GM19395 (cell line): ENCODE measurements around the gene CBX6.

ENCODE experiments used
- ATAC-seq: cut with Tn5 transposase; IDR thresholded peaks from one replicate; pipeline ENCODE4 v1.9.1; 2021; ENCODE audit warnings: mild to moderate bottlenecking, moderate library complexity; ENCODE audit not compliant: unreplicated experiment

Gene CBX6

DNA sequence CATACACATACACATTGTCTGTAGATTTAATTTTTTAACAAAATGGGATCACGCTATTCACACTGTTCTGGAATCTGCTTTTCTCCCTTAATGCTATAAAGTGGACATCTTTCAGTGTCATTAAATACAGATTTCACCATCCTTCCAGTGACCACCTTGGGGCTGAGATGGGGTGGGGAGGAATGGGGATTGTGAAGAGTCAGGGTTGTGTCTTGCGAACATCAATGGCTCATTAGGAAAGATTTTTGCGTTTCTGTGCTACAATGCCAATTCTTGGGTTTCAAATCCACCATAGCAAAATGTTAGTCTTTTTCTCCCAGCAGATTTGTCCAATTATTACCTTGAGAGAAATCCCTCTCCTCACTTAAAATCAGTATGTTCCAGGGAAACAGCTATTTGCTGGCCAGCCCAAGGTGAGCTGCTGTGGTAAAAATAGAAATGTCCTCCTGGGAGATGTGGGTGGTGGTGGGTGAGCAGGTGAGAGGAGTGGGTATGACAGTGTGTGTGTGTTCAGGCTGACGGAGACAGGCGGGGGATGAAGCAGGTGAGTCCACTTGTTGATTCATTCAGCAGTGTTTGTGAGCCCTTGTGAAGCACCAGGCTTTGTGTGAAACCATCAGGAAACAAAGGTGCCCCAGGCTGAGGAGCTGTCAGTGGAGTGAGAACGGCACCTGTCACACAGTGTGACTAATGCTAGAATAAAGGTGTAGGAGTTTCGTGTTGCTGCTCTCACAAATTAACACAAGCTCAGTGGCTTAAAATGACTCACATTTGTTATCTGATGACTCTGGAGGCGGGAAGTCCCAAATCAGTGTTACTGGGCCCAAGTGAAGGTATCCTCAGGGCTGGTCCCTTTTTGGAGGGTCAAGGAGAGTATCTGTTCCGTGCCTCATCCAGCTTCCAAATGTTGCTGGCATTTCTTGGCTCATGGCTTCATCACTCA lies 1.7 kb upstream of the CBX6 start:
- no peak for ATAC-seq

GRCh38 chr22:38872831-38873248 lies 824 bp upstream of the CBX6 start:
- no peak for ATAC-seq

DNA sequence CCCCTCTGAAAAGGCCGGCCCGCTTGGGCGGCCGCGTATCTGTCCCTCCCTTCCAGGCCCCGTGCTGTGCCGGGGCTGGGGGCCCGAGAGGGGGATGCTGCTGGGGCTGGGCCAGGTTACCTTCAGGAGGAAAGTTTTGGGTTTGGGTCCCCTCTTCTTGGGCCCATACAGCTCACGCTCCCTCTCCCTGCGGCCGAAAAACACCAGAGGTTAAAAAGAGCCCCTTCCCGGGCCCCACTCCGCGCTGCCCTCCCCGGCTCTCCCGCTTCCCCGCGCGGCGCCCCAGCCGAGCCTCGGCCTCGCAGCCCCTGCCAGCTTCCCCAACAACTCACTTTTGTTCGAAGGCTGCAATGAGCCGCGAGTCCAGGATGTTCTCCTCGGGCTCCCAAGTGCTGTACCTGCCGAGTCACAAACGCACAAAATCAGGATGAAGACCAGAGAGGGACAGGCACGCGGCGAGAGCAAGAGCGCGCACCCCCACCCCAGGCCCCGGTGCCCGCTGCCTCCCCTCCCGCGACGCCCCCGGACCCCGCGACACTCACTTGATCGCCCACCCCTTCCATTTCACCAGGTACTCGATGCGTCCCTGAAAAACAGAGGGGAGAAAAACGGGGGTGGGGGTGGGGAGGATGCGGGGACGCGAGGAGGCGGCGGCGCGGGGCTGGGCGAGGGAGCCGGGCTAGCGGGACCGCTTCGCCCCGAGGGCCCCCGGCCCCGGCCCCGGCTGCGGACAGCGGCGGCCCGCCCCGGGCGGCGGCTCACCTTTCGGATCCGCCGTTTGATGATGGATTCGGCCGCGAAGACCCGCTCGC lies 450 bp downstream of the CBX6 start:
- peak; percentile 10 for ATAC-seq

GRCh38 chr22:38870791-38871359 lies 1.1 kb downstream of the CBX6 start:
- ATAC-seq = no peak

DNA sequence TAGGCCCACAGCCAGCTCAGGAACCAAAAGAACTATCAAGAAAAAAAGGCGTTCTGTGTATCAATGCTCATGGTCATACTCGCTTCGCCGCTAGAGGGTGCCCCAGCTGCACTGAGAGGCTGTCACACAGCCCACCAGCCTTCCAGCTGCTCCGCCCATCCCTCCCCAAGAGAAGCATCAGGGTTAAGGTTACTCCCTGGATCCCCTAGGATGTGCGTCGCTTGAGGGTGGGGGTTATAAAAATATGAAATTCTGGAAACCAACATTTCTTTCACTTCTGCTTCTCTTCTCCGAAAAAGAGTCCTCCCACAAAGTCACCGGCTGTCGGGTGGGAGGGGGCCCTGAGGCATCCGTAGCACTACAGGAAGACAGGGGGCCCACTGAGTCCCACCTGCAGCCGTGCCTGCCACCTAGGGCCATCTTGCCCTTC lies 1.7 kb downstream of the CBX6 start:
- ATAC-seq = no peak

DNA sequence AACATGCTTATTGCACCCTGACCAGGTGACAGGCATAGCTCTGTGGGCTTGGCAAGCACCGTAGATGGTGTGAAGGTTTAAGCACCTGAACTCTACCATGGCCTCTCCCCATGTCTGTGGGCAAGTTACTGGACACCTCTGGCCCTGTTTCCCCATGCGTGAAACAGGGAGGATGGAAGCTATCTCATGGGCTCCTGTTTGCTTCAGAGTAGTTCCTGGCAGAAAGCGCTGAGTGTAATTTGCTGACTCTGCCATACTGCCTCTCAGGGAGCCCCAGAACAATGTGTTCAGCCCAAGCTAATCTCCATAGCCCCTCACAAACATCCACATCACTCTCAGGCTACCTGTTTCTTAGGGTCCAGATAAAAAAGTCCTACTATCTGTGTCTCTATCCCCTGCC lies 2.4 kb downstream of the CBX6 start:
- ATAC-seq = no peak

DNA sequence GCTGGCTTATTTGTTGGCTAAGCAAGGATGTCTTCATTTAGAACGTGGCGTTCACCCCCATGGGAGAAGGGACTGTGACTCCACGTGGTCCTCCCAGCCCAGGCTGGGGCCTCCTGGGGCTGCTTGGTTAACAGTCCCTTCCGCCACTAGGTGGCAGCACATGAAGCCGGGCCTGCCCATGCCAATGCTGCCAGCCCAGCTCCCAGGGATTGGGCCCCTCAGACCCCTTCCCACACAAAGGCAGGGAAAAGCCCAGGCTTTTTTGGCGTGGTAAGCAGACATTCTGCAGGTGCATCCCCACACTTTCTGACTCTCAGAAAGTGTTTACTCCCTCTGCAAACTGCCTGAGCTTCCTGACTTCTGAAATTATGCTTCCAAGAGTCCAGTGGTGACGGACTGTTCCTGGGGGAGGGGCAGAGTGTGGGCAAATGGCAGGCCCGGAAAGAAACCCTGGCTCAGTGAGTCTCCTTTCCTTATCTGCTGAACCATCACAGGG lies 3.1 kb downstream of the CBX6 start:
- no peak for ATAC-seq

GRCh38 chr22:38868286-38868721 lies 3.7 kb downstream of the CBX6 start:
- ATAC-seq = no peak

DNA sequence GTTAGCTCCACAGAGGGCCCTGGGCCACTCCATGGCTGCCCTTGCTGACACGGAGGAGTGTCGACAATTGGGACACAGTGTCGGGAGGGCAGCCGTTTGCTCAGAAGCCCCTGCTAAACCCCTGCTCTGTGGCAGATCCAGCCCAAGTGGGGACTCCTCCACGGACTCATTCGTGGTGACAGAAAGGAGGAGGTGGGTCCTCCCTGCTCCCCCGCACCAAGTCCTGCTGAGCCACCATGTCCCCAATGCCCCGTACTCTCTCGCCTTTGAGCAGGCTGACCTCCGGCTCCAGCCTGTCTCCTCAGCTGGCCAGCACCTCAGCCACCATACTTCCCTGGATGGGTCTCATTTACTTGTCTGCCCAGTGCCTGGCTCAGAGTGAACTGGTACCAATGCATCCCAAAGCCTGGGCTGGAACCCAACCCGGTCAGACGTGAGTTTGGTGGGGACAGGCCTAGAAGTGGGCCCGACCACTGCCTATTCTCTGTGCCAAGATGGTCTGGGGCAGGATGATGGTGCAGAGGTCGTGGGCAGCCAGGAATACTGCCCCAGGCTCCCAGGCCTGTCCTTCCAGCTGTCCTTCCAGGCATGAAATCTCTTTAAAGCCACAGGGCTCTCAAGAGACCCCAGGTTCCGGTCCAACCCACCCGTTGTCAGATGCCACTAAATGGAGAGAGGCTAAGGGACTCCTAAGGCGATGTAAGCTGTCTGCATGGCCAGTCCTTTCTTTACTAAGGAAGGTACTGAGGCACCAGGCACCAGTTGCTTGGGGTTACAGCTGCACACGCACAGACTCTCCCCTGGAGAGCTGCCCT lies 4.3 kb downstream of the CBX6 start:
- ATAC-seq = no peak

DNA sequence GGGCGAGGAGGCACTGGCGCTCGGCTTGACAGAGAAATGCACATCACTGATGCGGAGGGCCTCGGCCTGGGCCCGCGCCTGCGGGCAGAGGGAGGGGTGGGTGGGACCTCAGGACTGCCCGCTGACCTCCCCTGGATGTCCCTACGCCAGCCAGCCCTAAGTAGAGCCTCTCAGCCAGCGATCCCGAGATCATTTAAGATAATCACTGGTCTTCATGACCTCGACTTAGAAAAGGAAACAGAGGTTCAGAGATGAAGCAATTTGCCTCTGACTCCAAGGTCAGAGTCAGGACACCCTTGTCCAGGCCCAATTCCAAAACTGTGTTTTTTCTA lies 4.9 kb downstream of the CBX6 start:
- no peak for ATAC-seq

DNA sequence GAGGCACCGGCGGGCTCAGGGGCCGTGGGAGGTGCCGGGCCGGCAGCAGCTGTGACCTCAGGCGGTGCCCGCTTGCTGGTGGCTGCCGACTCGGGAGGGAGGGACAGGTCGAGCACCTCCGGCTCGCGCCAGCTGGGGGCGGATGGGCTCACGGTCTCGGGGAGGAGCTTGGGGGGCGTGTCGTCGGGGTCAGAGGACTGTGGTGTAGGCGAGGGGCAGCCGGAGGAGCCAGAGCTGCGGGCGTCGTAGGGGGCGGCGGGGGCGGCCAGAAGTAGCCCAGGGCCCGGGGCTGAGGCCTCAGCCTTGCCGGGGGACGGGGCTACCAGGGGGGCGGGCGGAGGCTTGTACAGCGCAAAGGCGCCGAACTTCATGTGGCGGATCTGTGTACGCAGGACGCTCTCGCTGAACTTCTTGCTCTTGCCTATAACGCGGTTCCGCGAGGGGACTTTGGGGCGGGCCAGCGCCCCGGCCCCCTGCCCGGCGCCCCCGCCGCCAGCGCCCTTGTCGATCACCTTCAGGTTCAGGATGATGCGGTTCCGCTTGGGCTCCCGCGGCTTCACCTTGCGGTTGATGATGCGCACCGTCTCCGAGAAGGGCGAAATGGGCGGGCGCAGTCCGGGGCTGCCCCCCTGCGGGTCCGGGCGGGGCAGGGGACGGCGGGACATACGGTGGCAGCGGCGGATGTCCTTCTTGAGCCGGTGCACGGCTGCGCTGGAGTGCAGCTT lies 5.5 kb downstream of the CBX6 start:
- no peak for ATAC-seq

DNA sequence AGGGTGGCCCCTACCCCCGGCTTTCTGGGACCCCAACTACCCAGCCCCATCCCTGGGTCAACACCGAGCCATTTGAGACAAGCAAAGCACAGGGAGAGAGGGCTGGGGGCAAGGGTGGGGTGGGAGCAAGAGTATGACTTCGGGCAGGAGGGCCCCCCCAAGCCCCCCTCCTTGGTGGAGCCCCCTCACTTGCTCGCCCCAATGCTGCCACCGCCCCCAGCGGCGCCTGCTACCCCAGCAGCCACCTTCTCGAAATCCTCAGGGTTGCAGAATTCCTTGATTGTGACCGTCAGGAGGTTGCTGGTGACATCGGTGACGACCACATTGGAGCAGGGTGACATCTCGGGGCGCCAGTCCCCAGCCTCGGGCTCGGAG lies 6.0 kb downstream of the CBX6 start:
- ATAC-seq = no peak

- no peak for ATAC-seq
Measured at GRCh38 chr22:38865201-38866023, 6.6 kb downstream of the CBX6 start.

DNA sequence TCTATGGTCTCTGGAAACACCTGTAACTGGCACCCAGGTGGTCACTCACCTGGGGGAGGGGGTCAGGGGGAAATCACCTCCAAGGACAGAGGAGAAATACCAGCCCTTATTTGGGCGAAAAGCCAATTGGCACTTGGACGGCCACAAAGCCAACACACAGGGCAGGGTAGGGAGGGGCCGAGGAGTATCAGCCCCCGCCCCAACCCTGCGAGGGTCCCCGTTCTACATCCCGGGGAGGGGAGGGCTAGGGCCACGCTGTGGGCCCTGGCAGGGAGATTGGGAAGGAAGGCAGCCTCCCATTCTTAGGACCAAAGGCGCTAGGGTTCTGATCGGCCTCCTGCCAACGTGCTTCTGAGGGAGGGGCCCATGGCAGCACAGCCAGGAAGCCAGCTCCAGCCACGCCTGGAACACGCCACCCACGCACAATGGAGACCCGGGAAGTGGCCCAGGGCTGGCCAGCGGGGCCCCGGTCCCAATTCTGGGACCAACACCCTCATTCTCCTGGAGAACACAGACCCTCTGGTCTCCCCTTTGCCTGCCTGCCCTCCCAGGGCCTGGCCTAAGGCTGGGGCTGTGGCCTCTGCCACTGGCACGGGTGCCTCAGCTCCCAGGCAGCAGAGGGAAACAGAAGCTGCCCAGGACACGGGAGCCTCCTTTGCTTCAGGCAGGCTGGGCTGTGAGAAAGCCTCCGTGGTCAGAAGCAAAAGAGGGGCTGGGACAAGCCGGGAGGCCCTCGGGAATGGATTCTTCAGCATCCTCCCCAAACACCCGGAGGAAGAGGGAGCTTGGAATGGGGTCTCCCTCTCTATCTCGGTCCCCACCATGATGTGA lies 7.4 kb downstream of the CBX6 start:
- ATAC-seq = no peak

DNA sequence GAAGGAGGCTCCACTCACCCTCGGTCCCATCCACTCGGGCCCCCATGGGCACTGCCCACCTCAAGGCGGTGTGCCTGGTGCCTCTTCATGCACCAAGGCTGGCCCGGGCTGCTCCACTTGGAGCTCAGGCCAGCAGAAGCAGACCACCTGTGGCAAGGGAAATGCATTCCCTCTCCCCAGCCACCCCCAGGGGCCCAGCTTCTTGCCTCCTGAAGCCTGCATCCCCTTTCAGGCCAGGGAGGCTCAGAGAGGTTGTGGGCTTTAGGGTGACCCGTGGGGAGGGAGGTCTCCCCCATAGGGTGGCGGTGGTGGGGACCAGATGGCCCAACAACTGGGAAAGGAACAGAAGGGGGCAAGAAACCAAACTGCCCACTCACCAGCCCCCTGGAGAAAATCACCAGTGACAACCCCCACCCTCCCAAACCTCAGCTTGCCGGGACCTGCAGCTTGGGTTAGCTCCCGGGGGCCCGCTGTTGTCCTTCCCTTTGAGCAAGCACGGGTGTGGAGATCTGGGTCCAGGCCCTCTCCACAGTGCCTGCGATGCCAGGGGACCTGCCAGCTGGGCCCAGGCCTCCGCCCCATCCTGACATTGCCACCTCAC lies 8.4 kb downstream of the CBX6 start:
- ATAC-seq = no peak

DNA sequence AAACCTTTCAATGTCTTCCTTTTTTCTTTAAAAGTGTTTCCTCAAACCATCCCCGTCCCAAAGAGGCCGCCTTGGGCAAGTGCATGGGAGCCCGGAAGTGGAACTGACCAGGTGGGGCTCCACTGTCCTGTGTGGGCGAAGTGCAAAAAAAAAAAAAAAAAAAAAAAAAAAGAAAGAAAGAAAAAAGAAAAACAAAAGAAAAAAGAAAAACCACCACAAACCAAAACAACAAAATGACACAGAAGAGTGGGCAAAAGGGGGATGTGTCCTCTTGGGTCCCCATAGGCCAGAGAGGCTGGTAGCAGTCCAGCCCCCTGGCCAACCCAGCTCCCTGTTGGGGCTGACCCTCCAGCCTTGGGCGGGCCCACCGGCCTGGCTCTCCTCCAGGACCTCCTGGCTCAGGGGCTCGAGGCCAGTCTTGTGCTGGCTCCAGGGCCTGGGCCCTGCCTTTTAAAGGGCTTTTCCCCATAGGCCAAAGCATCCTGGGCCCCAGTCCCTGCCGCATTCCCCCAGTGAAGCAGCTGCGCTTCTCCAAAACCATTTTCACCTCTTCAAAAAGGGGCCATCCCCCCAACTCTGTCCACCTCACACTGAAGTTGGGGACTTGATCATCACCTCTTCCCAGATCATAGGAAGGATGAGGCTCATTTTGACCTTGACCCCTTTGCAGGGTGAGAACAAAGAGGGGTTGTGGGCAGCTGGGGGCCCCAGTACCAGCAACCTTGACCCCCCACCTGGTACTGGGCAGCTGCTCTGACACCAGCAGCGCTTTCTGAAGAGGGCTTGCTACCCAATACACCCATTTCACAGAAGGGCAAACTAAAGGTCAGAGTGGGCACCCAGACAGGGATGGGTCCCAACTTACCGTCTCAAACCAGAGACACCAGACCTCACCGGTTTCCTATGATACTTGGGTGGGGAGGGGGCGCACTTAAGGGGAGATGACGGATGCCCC lies 9.4 kb downstream of the CBX6 start:
- ATAC-seq = no peak

- ATAC-seq = no peak
Measured at GRCh38 chr22:38861927-38862326, 10.1 kb downstream of the CBX6 start.
